Peyer's patch (tissue), 4 donors: Measurements from ENCODE around the gene RTN4RL1.

Experiments used
- POLR2A ChIP-seq, 2 donors: fragments of 450-650 bp; IDR thresholded peaks; one replicate each; pipeline ENCODE4 v1.5.1; 2017; ENCODE audit warnings: antibody characterized with exemption in 2 of 2, mild to moderate bottlenecking in 2 of 2, moderate library complexity in 2 of 2
- TF ChIP-seq, protein P1 (sequence below), 6 experiments: fragments of 450-650 bp in 4 of 6; fragments of 200-600 bp in 2 of 6; sonication (generic) in 1 of 6; IDR thresholded peaks; one replicate each; pipeline ENCODE4 v1.5.1; 2017 to 2019; ENCODE audit warnings: antibody characterized with exemption in 6 of 6, mild to moderate bottlenecking in 3 of 6, moderate library complexity in 1 of 6

GRCh38 chr17:1908699-1909309 lies 116.3 kb downstream of the RTN4RL1 start:
- TF ChIP-seq, protein P1, sequence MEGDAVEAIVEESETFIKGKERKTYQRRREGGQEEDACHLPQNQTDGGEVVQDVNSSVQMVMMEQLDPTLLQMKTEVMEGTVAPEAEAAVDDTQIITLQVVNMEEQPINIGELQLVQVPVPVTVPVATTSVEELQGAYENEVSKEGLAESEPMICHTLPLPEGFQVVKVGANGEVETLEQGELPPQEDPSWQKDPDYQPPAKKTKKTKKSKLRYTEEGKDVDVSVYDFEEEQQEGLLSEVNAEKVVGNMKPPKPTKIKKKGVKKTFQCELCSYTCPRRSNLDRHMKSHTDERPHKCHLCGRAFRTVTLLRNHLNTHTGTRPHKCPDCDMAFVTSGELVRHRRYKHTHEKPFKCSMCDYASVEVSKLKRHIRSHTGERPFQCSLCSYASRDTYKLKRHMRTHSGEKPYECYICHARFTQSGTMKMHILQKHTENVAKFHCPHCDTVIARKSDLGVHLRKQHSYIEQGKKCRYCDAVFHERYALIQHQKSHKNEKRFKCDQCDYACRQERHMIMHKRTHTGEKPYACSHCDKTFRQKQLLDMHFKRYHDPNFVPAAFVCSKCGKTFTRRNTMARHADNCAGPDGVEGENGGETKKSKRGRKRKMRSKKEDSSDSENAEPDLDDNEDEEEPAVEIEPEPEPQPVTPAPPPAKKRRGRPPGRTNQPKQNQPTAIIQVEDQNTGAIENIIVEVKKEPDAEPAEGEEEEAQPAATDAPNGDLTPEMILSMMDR (IDR thresholded peaks at IDR 0.05): peak in 4 of 6 experiments; percentile 51 to 68 (median 64)
- TF ChIP-seq POLR2A (IDR thresholded peaks at IDR 0.05): no peak
